ENCODE results near the gene TSC22D1.

TSC22D1 gene

DNA sequence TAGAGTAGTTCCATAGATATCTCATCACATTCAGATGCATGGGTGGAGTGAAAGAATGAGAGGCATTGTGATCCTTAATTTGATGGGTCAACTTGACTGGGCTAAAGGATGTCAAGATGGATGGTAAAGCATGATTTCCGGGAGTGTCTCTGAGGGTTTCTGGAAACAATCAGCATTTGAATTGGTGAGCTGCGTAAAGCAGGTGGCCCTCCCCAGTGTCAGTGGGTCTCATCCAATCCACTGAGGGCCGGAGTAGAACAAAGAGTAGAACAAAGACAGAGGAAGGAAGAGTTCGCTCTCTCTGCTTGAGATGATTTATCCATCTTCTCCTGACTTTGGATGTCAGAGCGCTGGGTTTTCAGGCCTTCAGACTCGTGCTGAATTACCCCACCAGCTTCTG is 159.4 kb downstream of the TSC22D1 start:
- TF ChIP-seq, protein P1, sequence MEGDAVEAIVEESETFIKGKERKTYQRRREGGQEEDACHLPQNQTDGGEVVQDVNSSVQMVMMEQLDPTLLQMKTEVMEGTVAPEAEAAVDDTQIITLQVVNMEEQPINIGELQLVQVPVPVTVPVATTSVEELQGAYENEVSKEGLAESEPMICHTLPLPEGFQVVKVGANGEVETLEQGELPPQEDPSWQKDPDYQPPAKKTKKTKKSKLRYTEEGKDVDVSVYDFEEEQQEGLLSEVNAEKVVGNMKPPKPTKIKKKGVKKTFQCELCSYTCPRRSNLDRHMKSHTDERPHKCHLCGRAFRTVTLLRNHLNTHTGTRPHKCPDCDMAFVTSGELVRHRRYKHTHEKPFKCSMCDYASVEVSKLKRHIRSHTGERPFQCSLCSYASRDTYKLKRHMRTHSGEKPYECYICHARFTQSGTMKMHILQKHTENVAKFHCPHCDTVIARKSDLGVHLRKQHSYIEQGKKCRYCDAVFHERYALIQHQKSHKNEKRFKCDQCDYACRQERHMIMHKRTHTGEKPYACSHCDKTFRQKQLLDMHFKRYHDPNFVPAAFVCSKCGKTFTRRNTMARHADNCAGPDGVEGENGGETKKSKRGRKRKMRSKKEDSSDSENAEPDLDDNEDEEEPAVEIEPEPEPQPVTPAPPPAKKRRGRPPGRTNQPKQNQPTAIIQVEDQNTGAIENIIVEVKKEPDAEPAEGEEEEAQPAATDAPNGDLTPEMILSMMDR (IDR thresholded peaks at IDR 0.05; ENCODE audit: low read depth, low read length): no peak
- DNase-seq (ENCODE audit: low read depth, low spot score): no peak
- in situ Hi-C loops (cut with HindIII; ENCODE audit: low sequenced_read_pairs): no loop called here
- H3K4me3 ChIP-seq (ENCODE audit: low read depth, low read length): no peak overlapping the region

DNA sequence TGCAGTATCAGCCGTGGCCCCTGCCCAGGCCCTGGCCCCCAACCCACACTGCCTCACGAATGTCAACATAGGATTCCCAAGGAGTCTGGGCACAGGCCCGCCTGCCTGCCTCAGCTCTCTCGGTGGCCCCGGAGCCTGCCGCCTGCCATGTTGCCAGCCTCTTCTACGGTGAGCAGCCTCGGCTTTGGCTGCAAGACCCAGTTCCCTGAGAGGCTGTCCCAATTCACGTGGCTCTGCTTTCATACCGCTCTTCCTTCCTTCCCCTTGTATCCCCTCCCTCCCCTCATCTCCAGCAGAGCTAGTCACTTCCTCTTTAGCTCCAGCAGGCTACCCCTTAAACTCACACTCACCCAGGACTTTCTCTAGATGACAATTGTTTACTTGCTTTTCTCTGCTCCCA is 159.8 kb downstream of the TSC22D1 start:
- in situ Hi-C loops (cut with HindIII; ENCODE audit: low sequenced_read_pairs): no loop called here
- no peak for DNase-seq (ENCODE audit: low read depth, low spot score)
- no peak overlapping the region for H3K4me3 ChIP-seq (ENCODE audit: low read depth, low read length)
- TF ChIP-seq, protein P1 (IDR thresholded peaks at IDR 0.05; ENCODE audit: low read depth, low read length): no peak

DNA sequence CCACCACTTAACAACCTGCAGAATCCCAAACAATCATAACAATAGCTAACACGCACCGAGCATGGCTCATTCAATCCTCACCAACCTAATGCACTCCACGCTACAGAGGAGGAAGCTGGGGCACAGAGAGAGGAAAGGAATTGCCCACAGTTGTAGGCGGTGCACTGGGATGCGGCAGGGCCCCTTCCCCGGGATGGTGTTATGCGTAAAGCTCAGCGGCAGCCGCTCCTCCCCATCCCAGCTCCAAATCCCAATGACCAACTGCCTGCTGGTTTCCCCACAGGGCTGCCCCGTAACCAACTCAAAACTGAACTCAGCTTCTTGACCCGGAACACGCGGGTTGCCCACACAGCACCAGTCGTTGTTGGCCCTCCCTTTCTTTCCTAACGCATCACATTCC is 160.3 kb downstream of the TSC22D1 start:
- in situ Hi-C loops (cut with HindIII; ENCODE audit: low sequenced_read_pairs): no loop called here
- TF ChIP-seq, protein P1 (IDR thresholded peaks at IDR 0.05; ENCODE audit: low read depth, low read length): no peak
- no peak for DNase-seq (ENCODE audit: low read depth, low spot score)
- H3K4me3 ChIP-seq (ENCODE audit: low read depth, low read length): no peak overlapping the region

- no peak for DNase-seq (ENCODE audit: low read depth, low spot score)
- no peak overlapping the region for H3K4me3 ChIP-seq (ENCODE audit: low read depth, low read length)
- in situ Hi-C loops (cut with HindIII; ENCODE audit: low sequenced_read_pairs): no loop called here
- TF ChIP-seq, protein P1 (IDR thresholded peaks at IDR 0.05; ENCODE audit: low read depth, low read length): no peak
Measured at GRCh38 chr13:44414716-44415115, 161.4 kb downstream of the TSC22D1 start.

DNA sequence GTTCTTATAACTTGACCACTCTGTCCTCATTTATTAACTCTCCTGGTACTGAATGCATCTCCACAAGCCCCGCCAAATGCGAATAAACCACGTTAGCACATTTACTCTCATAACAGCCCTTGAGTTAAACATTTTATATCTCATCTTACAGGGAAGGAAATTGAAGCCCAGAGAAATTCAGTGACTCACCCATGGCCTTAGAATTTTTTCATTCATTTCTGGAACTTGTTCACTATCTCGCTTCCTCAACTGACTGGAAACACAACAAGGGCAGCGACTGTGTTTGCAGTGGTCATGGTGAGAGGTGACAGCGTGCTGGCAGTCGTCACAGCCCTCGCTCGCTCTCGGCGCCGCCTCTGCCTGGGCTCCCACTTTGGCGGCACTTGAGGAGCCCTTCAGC is 163.0 kb downstream of the TSC22D1 start:
- in situ Hi-C loops (cut with HindIII; ENCODE audit: low sequenced_read_pairs): no loop called here
- DNase-seq (ENCODE audit: low read depth, low spot score): no peak
- H3K4me3 ChIP-seq (ENCODE audit: low read depth, low read length): no peak overlapping the region
- TF ChIP-seq, protein P1 (IDR thresholded peaks at IDR 0.05; ENCODE audit: low read depth, low read length): no peak

DNA sequence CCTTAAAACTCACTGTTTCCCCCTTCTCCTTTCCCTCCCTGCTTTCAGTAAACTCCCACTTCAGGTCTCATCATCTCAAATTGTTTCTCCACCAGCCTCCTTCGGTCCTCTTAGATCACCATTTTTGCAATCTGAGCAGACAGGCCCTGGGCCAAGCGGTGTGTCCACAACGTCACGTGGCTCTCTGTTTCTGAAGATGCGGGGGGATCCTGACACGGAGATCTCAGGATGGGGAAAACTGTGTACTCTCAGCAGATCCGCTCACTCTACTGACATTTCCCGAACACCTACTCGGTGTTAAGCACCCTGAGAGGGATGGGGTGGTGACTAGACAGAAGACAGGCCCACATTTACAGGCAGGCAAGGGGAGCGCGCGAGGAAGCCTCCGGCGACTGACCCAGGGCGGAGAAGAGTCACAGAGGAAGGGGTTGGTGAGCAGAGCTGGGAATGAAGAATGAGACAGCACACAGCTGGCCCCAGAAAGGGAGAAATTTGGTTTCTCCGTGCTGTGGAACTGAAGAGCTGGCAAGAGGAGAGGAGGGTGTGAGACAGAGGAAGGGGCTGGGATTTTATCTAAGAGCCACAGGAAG is 163.7 kb downstream of the TSC22D1 start:
- no peak overlapping the region for H3K4me3 ChIP-seq (ENCODE audit: low read depth, low read length)
- in situ Hi-C loops (cut with HindIII; ENCODE audit: low sequenced_read_pairs): no loop called here
- no peak for DNase-seq (ENCODE audit: low read depth, low spot score)
- TF ChIP-seq, protein P1 (IDR thresholded peaks at IDR 0.05; ENCODE audit: low read depth, low read length): no peak

DNA sequence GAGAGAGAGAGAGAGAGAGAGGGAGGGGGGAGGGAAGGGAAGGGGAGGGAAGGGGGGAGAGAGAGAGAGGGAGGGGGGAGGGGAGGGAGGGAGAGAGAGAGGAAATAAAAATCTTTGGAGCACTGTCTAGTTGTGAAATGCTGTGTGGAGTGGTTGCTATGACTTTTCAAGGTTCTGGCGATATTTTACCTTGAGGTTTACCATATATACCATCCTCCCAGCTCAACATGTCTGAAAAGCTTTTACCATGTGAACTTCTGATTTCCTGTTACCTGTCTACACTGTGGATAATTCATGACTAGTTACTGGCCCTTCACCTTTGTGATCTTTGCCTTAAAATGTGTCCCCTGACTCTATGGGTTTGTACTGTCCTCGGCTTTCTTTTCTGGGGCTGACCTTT is 164.3 kb downstream of the TSC22D1 start:
- TF ChIP-seq, protein P1 (IDR thresholded peaks at IDR 0.05; ENCODE audit: low read depth, low read length): no peak
- in situ Hi-C loops (cut with HindIII; ENCODE audit: low sequenced_read_pairs): no loop called here
- H3K4me3 ChIP-seq (ENCODE audit: low read depth, low read length): no peak overlapping the region
- no peak for DNase-seq (ENCODE audit: low read depth, low spot score)

Measured in astrocyte of the spinal cord (primary cell).